Measurements from ENCODE around the gene PTPRM.

PTPRM gene

DNA sequence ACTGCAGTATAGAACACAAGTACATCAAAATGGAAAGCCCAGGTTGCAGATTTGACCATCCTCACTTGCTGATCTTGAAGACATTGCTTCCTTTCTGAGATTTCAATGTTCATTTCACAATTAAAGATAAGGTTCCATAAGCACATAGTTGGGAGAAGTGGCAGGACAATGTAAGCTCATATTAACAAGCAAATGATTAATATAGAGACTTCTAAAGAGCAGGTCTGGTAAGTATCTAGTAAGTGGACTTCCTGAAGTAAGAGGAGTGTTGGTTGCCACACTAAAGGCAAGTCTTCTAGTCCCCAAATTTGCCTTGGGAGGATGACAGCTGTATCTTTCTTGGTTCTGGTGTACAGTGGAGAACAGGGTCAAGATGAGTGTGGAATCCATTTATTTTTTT lies 1.4 kb upstream of the PTPRM start:
- H3K4me3 ChIP-seq (ENCODE audit: low read length), result no peak overlapping the region
- no peak for DNase-seq (ENCODE audit: low read depth, low spot score)

DNA sequence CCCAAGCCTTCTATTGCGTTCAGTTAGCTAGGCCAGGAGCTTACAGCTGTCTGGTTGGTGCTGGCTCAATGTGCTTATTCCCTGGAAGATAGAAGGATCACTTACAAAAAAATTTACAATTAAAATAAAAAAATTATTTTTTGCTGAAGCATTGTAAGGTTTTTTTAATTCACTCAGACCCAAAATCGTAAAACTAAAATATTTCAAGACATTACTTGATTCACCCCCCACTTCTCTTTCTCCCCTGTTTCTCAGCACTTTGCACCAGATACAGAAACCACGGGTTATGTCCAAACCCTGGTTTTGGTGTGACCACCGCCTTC lies 911 bp upstream of the PTPRM start:
- peak overlapping the region; percentile 19 for H3K4me3 ChIP-seq (ENCODE audit: low read length)
- no peak for DNase-seq (ENCODE audit: low read depth, low spot score)

GRCh38 chr18:7567474-7568425 lies 634 bp downstream of the PTPRM start:
- H3K4me3 ChIP-seq (ENCODE audit: low read length), result peak overlapping the region; percentile 13
- DNase-seq (ENCODE audit: low read depth, low spot score), result no peak

- no peak for DNase-seq (ENCODE audit: low read depth, low spot score)
- H3K4me3 ChIP-seq (ENCODE audit: low read length), result no peak overlapping the region
Measured at GRCh38 chr18:7568426-7568825, 1.3 kb downstream of the PTPRM start.

DNA sequence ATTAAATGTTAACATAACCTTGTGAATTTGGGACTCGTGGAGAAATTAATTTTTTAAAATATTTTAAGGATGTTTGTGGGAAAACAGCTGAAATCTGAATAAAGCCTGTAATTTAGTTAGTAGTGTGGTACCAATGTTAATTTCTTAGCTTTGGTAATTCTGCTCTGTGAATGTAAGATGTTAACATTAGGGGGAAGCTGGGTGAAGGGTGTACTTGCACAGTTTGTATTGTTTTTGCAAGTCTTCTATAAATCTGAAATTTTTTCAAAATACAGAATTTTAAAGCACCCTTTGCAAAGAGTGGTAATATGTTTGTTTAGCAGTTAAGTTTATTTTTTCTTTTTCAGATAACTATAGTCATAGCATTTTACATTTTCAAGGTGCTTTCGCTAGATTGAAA lies 4.5 kb downstream of the PTPRM start:
- H3K4me3 ChIP-seq (ENCODE audit: low read length), result no peak overlapping the region
- no peak for DNase-seq (ENCODE audit: low read depth, low spot score)

DNA sequence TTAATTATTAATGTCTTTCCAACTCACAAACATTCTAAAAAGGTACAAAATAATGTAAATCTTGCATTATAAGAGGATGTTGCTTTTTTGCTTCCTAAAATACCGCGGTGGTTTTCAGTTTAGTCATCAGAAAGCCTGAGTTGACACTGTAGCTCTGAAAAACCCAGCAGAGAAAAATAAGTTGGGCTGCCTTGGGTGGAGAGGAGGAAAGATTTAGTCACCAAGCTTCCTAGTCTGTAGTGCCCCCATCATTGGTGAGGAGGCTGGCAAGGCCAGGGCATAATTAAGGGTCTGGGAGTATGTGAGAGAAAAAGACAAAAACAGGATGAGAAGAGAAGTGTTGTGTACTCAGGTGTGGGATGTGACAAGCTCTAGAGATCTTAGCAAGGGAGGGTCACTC lies 5.7 kb downstream of the PTPRM start:
- no peak for DNase-seq (ENCODE audit: low read depth, low spot score)
- no peak overlapping the region for H3K4me3 ChIP-seq (ENCODE audit: low read length)

DNA sequence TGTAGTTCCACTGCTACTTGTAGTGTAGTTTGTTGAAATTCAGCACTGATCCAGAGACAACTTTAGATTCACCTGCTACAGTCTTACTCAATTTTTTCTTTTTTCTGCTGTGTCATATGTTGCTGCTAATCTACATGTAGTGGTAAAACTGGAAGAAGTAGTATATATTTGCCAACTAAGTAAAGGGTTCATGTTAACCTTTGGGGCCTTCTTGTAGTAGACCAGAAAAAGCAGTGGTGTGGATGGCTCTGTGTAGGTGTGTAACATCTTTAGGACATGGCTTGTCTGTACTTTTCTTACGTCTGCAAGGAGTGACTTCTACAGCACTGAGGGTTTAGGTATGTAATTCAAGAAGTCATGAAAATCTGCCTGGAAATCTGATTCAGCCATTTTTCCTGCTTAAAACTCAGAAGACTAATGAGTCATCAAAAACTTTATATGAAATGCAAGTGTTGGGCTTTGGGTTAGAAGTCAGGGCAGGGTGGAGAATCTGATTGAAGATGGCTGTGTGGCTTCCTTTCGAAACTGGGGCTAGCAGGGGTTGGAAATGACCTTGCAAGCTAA lies 8.4 kb downstream of the PTPRM start:
- no peak for DNase-seq (ENCODE audit: low read depth, low spot score)
- no peak overlapping the region for H3K4me3 ChIP-seq (ENCODE audit: low read length)

DNA sequence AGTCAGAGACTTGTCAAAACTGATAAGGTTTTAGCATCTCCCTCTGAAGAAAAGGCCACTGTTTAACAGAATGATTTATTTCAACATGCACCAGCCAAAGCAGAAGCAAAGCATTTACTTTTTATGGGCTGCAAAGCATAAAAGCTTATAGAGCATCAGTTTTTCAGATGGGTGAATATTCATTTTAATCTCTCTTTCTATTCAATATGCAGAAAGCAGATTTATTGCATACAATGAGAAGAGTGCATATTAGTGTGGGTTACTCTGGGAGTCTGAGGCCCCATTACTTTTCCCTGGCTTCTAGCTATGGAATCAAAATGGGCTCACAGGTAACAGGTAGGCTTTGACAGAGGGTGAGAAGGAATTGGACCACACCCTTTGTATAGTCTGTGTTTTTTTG lies 9.0 kb downstream of the PTPRM start:
- no peak overlapping the region for H3K4me3 ChIP-seq (ENCODE audit: low read length)
- DNase-seq (ENCODE audit: low read depth, low spot score), result no peak

- no peak for DNase-seq (ENCODE audit: low read depth, low spot score)
- no peak overlapping the region for H3K4me3 ChIP-seq (ENCODE audit: low read length)
Measured at GRCh38 chr18:7576685-7577084, 9.6 kb downstream of the PTPRM start.

DNA sequence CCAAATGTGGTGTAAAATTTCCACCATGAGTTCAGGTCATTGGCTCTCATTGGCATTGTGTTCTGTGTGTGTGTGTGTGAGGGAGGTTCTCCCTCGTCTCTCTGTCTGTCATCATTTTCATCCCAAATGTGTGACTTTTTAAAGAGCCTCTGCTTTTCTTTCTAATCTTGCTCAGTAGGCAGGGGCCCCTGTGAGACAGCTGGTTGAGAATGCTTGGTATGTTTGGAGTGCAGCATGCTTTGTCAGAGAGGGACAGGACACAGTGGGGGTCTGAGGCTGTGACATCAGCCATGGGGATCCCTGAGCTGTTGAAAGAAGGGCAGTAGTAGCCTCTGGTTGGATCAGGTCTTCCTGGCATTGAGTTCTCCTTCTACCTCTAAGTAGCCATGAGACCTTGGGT lies 10.6 kb downstream of the PTPRM start:
- no peak for DNase-seq (ENCODE audit: low read depth, low spot score)
- no peak overlapping the region for H3K4me3 ChIP-seq (ENCODE audit: low read length)

- H3K4me3 ChIP-seq (ENCODE audit: low read length), result no peak overlapping the region
- DNase-seq (ENCODE audit: low read depth, low spot score), result no peak
Measured at GRCh38 chr18:7579176-7579917, 12.2 kb downstream of the PTPRM start.

DNA sequence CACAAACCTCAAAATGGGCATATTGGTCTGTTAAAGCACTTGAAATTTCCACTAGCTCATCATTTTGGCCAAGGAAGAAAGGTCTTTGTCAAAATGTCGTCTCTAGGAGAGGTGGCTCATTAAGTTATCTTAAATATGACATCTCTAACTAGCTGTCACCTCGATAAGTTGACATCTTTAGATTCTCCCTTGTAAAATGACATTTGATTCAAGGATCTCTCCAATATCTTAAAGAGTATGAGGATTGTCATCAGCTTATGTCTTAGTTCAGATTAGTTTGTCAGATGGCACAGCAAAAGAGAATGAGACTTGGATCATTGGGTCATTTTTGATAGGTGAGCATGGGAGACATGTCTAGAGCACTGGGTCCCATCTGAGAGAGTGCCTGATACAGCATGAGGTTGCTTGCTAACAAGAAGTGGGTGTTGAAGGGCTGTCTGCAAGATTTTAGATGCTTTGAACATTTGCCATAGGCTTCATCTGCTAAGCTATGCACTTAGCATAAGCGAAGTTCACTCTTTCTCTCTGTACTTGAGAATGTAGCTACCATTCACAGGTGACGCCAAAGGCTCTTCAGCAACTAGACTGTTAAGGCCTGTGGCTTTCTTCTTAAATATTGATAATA lies 12.9 kb downstream of the PTPRM start:
- H3K4me3 ChIP-seq (ENCODE audit: low read length), result no peak overlapping the region
- DNase-seq (ENCODE audit: low read depth, low spot score), result no peak

GRCh38 chr18:7584646-7585275 lies 17.6 kb downstream of the PTPRM start:
- H3K4me3 ChIP-seq (ENCODE audit: low read length), result no peak overlapping the region
- no peak for DNase-seq (ENCODE audit: low read depth, low spot score)

GRCh38 chr18:7585276-7585670 lies 18.2 kb downstream of the PTPRM start:
- DNase-seq (ENCODE audit: low read depth, low spot score), result no peak
- H3K4me3 ChIP-seq (ENCODE audit: low read length), result no peak overlapping the region

DNA sequence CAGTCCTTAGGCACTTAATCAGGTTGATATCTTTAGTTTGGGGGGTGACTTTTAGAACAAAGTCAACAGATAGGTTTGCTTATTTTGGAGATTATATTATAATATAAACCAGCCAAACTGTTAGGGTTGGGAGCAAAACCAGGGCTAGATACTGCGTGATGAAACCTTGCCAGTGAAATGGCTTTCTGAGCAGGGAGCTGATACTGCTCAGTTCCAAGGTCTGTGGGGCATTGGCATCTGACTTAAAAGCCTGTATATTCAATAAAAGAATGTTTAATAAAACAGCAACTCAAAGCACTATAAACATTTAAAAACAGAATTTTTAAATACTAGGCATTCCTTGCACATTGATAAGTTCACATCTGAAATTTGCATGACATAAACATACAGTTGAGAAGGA lies 19.3 kb downstream of the PTPRM start:
- DNase-seq (ENCODE audit: low read depth, low spot score), result no peak
- H3K4me3 ChIP-seq (ENCODE audit: low read length), result no peak overlapping the region

GRCh38 chr18:7590826-7591560 lies 23.9 kb downstream of the PTPRM start:
- H3K4me3 ChIP-seq (ENCODE audit: low read length), result no peak overlapping the region
- DNase-seq (ENCODE audit: low read depth, low spot score), result no peak

DNA sequence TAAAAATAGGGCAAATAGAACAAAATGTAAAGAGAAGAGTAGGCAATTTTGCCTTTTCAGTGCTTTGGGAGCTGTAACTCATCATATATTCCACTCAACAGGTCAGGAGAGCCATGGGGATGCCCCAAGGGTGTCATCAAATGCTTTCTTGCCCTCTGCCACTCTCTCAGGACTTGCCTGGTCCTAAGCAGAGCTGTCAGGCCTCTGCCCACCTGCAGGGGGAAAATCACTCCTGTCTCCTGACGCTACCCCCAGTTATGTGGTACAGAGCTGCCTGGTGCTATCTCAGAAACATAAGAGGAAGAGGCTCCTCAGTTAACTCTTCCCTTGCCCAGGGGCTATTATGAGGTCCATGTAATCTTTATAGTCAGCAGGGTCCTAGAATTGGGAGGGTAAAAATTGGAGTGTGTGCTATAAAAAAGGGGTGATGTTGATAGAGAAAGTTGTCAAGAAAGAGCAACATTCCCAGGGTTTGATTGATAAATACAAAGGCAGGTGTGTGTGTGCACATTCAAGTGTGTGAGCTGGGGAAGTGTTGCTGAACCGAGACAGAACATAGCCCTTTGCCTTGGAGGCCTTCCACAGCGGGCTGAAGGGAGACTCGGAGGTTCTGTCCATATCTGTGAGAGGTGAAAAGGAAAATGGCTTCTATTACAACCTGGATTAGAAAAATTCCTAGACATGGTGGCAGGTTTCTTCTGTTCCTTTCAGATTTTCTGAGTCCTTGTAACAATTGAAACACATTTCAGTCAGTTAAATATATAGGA lies 25.4 kb downstream of the PTPRM start:
- DNase-seq (ENCODE audit: low read depth, low spot score), result peak; percentile 6
- H3K4me3 ChIP-seq (ENCODE audit: low read length), result no peak overlapping the region

DNA sequence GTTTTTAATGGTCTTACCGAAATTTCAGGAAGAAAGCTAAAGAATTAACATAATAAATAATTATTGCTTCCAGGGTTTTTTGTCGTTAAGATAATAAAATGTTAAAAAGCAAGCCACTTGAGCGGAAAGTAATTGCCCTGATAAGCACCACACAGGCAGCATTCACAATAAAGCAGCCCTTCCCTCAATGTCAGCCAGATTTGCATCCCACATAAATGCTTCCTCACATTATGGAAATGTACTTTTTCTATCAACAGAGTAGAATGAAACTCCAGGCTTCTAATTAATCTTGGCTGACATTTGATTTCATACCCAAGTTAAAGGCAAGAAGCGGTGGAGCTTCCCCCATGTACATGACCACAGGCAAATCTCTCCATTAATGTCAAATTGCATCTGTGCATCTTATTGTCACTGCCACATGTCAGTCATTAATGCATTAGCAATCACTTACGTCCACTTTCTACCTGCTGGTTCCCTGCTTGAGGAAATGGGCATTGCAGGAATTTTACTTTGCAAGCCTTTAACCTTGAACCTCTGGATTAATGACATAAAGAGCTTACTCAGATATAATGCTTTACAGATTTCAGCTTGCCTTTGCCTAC lies 26.2 kb downstream of the PTPRM start:
- no peak for DNase-seq (ENCODE audit: low read depth, low spot score)
- no peak overlapping the region for H3K4me3 ChIP-seq (ENCODE audit: low read length)
